Measurements from ENCODE around the gene NANOS3. TPM values are rescaled to one million over a fixed set of nuclear protein-coding genes. Genes with fewer than 3 reads are reported as not detected.
A peak's percentile ranks its signal among the peaks of the same experiment; 100 is the strongest.

The NANOS3 gene
- total and polyA plus RNA-seq, 2 of the 13 experiments (the other 11 are each of a cell fraction or from before 2014, with no cell fraction given): 0.21 TPM; not detected in 1

DNA sequence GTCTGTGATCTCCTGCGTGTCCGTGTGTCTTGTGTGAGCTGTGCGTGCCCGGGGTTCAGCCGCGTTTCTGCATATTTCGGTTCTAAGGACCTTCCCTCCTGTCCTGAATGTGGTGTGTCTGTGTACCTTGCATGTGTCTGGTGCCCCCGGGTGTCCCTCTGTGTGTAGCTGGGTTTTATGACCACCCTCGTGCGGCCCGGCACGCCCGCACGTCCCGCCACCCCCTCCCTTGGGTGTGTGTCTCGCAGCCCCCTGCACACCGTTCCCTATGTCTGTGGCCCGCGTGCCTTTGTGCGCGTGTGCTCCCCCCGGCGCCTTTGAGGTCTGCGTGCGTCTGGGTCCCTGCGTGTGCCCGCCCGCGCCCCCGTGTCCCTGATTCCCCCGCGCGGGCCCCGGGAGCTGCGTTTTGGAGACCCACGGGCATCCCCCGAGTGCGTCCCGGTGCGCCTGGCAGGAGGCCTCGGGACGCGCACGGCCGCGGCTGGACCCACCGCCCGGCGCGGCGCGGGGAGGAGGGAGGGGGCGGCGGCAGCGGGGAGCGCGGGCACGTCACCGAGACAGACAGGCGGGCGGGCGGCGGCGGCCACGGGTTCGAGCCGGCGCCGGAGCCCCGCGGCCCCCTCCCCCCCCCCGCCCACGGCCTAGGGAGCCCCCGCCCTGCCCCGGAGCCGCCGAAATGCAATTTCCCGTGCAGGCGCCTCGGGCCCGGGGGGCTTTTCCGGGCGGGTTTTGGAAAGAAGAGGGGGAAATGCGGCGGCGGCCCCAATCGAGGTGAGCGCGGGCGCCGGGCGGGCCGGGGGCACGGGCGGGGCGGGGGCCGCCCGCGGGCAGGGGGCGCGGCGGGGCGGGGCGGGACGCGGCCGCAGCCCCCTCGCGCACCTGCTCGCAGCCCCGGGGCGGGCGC lies 12.0 kb upstream of the NANOS3 start:
- TF ChIP-seq ZNF891 (CRISPR knock-in tag; IDR thresholded peaks at IDR 0.05) (0 out of 2 replicates have a peak, but pooled peaks have one; percentile 13), REL (CRISPR knock-in tag; conservative IDR thresholded peaks at IDR 0.05) (0 out of 2 replicates have a peak, but pooled peaks have one; percentile 35), UBTF (CRISPR knock-in tag; IDR thresholded peaks at IDR 0.05) (peak; percentile 26; the same call in 1 of the 2 replicates), SALL2 (CRISPR knock-in tag; IDR thresholded peaks at IDR 0.05) (no peak), ZBTB37 (CRISPR knock-in tag; IDR thresholded peaks at IDR 0.05) (no peak), ZBTB7B (CRISPR knock-in tag; IDR thresholded peaks at IDR 0.05) (0 out of 2 replicates have a peak, but pooled peaks have one; percentile 29), ZNF687 (CRISPR knock-in tag; IDR thresholded peaks at IDR 0.05) (peak; percentile 33)
- H3K79me2 ChIP-seq (ENCODE audit: insufficient read depth, low read length): no peaks in the 10 kb centered on the region
- in situ Hi-C loops (cut with HindIII; ENCODE audit: extremely low pct_ligation_motif_present, low pct_unique_long_range_greater_than_20kb): loop anchor here (5.0 kb wide), 1 partner anchor 83 kb away; no protein-coding TSS in a partner anchor
- H4K20me1 ChIP-seq (ENCODE audit: insufficient read depth, low read length): no peaks in the 10 kb centered on the region
- H2AFZ ChIP-seq (ENCODE audit: low read length): no peak overlapping the region
- H3K9ac ChIP-seq (ENCODE audit: insufficient read depth, low read depth, low read length): peak overlapping the region; percentile 49; the same call in 1 of the 2 replicates
- DNase-seq (ENCODE audit: low spot score) (no peak), ATAC-seq (no peak; the same call in 2 of the 3 replicates), FAIRE-seq (no peak)
- no peaks in the 10 kb centered on the region for H3K36me3 ChIP-seq (replicated peaks in 1 of 2; ENCODE audit: control insufficient read depth in 1 of 2, insufficient read depth in 2 of 2, low read length in 2 of 2)
- WGBS (ENCODE audit: low lambda C conversion rate): 5% methylated on average over 8 of the region's 113 CpGs
- H3K4me1 ChIP-seq (ENCODE audit: insufficient read depth, low read length): peaks cover 36% of the 10 kb centered on the region
- BruUV-seq (replicated peaks): no TSS peak
- ChIA-PET POLR2A (no interaction called here), CTCF (ENCODE audit: low intra/inter-chr PET ratio, low total read pairs) (no interaction called here)
- peak overlapping the region; percentile 70 for H3K4me2 ChIP-seq (ENCODE audit: low read depth, low read length)
- H3K4me3 ChIP-seq (replicated peaks in 1 of 3; ENCODE audit: insufficient read depth in 1 of 3, low read depth in 2 of 3, low read length in 3 of 3): peak overlapping the region; percentile 49 to 70 (median 69); a peak in 5 of 6 replicates
- H3K27ac ChIP-seq (ENCODE audit: extremely low read length, insufficient read depth, low read length): no peak overlapping the region
- peaks cover 0 to 9% of the 10 kb centered on the region in 2 experiments; a peak in 1 of 5 replicates for H3K27me3 ChIP-seq (ENCODE audit: control insufficient read depth in 1 of 2, insufficient read depth in 2 of 2, low read length in 2 of 2)
- intact Hi-C loops (cut with micrococcal nuclease; ENCODE audit: unreplicated experiment): loop anchor here (5.0 kb wide), 1 partner anchor 268 kb away; no protein-coding TSS in a partner anchor
- no peaks in the 10 kb centered on the region for H3K9me3 ChIP-seq (ENCODE audit: low read length)

Data from HepG2 (cell line).